Measurements from ENCODE around the gene EMC6.

Gene EMC6

GRCh38 chr17:3697103-3697476 is 28.5 kb downstream of the EMC6 start:
- no peak for TF ChIP-seq GATA2 (IDR thresholded peaks at IDR 0.05; ENCODE audit: low read depth, low read length)
- no peak for TF ChIP-seq GATA3 (IDR thresholded peaks at IDR 0.05; ENCODE audit: low read depth, low read length)

- TF ChIP-seq GATA2 (IDR thresholded peaks at IDR 0.05; ENCODE audit: low read depth, low read length) (no peak), GATA3 (IDR thresholded peaks at IDR 0.05; ENCODE audit: low read depth, low read length) (no peak)
Observed at GRCh38 chr17:3698139-3698538, 29.5 kb downstream of the EMC6 start.

- TF ChIP-seq GATA2 (IDR thresholded peaks at IDR 0.05; ENCODE audit: low read depth, low read length) (no peak), GATA3 (IDR thresholded peaks at IDR 0.05; ENCODE audit: low read depth, low read length) (no peak)
Observed at GRCh38 chr17:3699951-3700350, 31.3 kb downstream of the EMC6 start.

- TF ChIP-seq GATA2 (IDR thresholded peaks at IDR 0.05; ENCODE audit: low read depth, low read length) (no peak), GATA3 (IDR thresholded peaks at IDR 0.05; ENCODE audit: low read depth, low read length) (no peak)
Observed at GRCh38 chr17:3704931-3705717, 36.5 kb downstream of the EMC6 start.

GRCh38 chr17:3708366-3708765 is 39.8 kb downstream of the EMC6 start:
- TF ChIP-seq GATA2 (IDR thresholded peaks at IDR 0.05; ENCODE audit: low read depth, low read length): no peak
- TF ChIP-seq GATA3 (IDR thresholded peaks at IDR 0.05; ENCODE audit: low read depth, low read length): no peak

GRCh38 chr17:3710951-3711383 is 42.4 kb downstream of the EMC6 start:
- no peak for TF ChIP-seq GATA2 (IDR thresholded peaks at IDR 0.05; ENCODE audit: low read depth, low read length)
- TF ChIP-seq GATA3 (IDR thresholded peaks at IDR 0.05; ENCODE audit: low read depth, low read length): no peak

GRCh38 chr17:3712811-3713463 is 44.3 kb downstream of the EMC6 start:
- TF ChIP-seq GATA2 (IDR thresholded peaks at IDR 0.05; ENCODE audit: low read depth, low read length) (no peak), GATA3 (IDR thresholded peaks at IDR 0.05; ENCODE audit: low read depth, low read length) (no peak)

DNA sequence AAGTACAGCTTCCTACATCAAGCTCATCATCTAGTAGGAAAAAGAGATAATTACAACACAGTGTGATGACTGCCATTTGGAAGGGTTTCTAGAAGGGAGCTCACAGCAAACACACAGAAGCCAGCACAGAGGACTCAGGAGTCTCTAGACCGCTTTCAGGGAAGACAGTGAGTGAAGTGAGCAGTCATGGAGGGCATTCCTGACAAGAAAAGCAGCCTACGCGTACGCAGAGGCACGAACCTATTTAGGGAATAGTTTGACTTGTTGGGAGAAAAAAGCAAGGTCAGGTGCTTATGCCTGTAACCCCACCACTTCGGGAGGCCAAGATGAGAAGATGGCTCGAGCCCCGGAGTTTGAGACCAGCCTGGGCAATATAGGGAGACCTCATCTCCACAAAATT is 46.7 kb downstream of the EMC6 start:
- TF ChIP-seq GATA3 (IDR thresholded peaks at IDR 0.05; ENCODE audit: low read depth, low read length): no peak
- TF ChIP-seq GATA2 (IDR thresholded peaks at IDR 0.05; ENCODE audit: low read depth, low read length): no peak

DNA sequence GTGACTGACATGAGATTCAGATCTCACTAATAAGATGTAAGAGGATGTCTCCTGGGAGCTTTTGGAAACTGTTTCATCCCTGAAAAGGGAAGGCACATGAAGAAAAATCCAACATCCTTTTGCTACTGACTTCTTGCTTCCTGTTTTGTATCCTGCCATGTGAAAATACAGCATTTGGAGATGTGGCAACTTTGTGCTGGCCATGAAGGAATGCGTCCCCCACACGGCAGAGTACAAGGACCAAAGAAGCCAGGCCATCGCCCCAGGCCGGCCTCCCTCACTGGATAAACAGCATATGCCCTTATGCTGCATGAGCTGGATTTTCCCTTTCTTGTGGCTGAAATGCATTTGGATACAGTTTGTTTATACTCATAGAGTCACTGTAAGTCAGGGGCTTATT is 49.6 kb downstream of the EMC6 start:
- TF ChIP-seq GATA3 (IDR thresholded peaks at IDR 0.05; ENCODE audit: low read depth, low read length): no peak
- TF ChIP-seq GATA2 (IDR thresholded peaks at IDR 0.05; ENCODE audit: low read depth, low read length): no peak

- TF ChIP-seq GATA3 (IDR thresholded peaks at IDR 0.05; ENCODE audit: low read depth, low read length) (no peak), GATA2 (IDR thresholded peaks at IDR 0.05; ENCODE audit: low read depth, low read length) (no peak)
Observed at GRCh38 chr17:3719265-3719664, 50.7 kb downstream of the EMC6 start.
